ENCODE measurements around the gene RGS5.

DNA sequence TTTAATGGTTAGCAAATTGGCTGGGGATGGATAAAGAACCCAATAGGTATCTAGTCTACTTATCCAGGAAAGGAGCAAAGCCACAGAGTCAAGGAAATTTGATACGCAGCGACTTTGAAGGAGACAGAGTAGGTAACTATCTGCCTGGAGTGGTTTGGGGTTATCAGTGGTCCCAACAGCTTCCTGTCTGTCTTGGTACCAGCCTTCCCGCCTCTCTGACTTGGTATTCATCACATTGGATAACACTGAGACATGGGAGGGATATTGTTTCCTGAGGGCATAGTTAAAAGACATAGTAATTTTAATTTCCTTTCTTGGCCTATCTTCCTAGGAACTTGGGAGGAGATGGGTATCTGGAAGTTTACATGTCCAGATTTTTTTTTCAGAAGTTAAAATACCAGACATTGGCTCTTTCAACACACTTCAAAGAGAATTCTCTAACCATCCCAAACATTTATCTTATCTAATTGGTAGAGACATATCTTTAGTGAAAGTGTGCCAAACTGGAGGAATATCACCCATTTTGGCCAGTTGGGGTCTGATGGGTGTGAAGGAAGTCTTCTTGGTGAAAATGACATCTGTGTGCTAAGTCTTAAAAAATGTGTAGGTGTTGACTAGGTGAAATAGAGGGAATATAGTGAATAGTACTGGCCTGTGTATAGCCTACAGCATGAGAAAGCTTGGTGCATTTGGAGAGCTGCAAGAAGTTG lies 65.0 kb downstream of the RGS5 start:
- TF ChIP-seq, protein P1, sequence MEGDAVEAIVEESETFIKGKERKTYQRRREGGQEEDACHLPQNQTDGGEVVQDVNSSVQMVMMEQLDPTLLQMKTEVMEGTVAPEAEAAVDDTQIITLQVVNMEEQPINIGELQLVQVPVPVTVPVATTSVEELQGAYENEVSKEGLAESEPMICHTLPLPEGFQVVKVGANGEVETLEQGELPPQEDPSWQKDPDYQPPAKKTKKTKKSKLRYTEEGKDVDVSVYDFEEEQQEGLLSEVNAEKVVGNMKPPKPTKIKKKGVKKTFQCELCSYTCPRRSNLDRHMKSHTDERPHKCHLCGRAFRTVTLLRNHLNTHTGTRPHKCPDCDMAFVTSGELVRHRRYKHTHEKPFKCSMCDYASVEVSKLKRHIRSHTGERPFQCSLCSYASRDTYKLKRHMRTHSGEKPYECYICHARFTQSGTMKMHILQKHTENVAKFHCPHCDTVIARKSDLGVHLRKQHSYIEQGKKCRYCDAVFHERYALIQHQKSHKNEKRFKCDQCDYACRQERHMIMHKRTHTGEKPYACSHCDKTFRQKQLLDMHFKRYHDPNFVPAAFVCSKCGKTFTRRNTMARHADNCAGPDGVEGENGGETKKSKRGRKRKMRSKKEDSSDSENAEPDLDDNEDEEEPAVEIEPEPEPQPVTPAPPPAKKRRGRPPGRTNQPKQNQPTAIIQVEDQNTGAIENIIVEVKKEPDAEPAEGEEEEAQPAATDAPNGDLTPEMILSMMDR (optimal IDR thresholded peaks at IDR 0.05 in 1 of 3, IDR thresholded peaks at IDR 0.05 in 1 of 3, conservative IDR thresholded peaks at IDR 0.05 in 1 of 3; ENCODE audit: extremely low read depth in 1 of 3, insufficient read depth in 2 of 3, low read length in 3 of 3), result no peak
- TF ChIP-seq EZH2 (IDR thresholded peaks at IDR 0.05; ENCODE audit: low read length), result no peak
